HL-60 (cell line): Measurements from ENCODE around the gene BSCL2.

ENCODE experiments used
- GABPA ChIP-seq: IDR thresholded peaks from 2 replicates; pipeline ENCODE4 v1.6.1; 2012; ENCODE audit warnings: low read depth
- POLR2AphosphoS5 ChIP-seq: IDR thresholded peaks from 2 replicates; pipeline ENCODE4 v1.6.1; 2012; ENCODE audit warnings: low read depth
- TF ChIP-seq, protein P1 (sequence below): IDR thresholded peaks from one replicate; pipeline ENCODE4 v1.5.1; 2011; ENCODE audit warnings: low read length, control low read depth, inconsistent platforms; ENCODE audit not compliant: insufficient read depth
- TF ChIP-seq, protein P2 (sequence below): IDR thresholded peaks from 2 replicates; pipeline ENCODE4 v1.6.1; 2012; ENCODE audit warnings: low read depth; ENCODE audit not compliant: insufficient replicate concordance

DNA sequence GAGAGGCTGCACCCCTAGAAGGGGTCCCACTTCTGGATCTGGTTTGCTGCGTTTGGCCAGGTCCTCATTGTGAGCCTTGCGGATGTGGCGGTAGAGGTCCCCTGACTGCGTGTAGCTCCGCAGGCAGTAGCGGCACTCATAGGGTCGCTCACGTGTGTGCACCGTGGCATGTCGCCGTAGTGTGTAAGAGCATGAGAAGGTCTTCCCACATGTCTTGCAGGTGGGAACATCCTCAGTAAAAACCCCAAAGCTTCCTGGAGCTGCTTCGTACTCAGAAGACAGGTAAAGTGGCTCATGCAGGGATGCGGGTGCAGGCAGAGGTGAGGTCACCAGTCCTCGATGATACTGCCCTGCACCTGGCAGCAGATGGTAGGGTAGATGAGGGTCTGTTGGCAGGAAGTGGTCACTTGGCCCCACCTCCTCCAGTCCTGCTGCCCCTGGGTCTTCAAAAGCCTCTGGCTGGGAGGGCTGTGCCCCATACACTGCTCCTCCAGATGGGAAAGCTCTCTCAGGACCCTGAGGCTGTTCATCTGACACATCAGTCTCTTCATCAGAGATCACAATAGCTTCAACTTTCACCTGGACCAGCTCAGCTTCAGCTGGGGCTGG lies 45.1 kb upstream of the BSCL2 start:
- TF ChIP-seq, protein P1, sequence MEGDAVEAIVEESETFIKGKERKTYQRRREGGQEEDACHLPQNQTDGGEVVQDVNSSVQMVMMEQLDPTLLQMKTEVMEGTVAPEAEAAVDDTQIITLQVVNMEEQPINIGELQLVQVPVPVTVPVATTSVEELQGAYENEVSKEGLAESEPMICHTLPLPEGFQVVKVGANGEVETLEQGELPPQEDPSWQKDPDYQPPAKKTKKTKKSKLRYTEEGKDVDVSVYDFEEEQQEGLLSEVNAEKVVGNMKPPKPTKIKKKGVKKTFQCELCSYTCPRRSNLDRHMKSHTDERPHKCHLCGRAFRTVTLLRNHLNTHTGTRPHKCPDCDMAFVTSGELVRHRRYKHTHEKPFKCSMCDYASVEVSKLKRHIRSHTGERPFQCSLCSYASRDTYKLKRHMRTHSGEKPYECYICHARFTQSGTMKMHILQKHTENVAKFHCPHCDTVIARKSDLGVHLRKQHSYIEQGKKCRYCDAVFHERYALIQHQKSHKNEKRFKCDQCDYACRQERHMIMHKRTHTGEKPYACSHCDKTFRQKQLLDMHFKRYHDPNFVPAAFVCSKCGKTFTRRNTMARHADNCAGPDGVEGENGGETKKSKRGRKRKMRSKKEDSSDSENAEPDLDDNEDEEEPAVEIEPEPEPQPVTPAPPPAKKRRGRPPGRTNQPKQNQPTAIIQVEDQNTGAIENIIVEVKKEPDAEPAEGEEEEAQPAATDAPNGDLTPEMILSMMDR: no peak
- TF ChIP-seq, protein P2, sequence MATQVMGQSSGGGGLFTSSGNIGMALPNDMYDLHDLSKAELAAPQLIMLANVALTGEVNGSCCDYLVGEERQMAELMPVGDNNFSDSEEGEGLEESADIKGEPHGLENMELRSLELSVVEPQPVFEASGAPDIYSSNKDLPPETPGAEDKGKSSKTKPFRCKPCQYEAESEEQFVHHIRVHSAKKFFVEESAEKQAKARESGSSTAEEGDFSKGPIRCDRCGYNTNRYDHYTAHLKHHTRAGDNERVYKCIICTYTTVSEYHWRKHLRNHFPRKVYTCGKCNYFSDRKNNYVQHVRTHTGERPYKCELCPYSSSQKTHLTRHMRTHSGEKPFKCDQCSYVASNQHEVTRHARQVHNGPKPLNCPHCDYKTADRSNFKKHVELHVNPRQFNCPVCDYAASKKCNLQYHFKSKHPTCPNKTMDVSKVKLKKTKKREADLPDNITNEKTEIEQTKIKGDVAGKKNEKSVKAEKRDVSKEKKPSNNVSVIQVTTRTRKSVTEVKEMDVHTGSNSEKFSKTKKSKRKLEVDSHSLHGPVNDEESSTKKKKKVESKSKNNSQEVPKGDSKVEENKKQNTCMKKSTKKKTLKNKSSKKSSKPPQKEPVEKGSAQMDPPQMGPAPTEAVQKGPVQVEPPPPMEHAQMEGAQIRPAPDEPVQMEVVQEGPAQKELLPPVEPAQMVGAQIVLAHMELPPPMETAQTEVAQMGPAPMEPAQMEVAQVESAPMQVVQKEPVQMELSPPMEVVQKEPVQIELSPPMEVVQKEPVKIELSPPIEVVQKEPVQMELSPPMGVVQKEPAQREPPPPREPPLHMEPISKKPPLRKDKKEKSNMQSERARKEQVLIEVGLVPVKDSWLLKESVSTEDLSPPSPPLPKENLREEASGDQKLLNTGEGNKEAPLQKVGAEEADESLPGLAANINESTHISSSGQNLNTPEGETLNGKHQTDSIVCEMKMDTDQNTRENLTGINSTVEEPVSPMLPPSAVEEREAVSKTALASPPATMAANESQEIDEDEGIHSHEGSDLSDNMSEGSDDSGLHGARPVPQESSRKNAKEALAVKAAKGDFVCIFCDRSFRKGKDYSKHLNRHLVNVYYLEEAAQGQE: no peak
- TF ChIP-seq GABPA (no peak), POLR2AphosphoS5 (no peak)
